ENCODE results near the gene VCPKMT. TPM values are rescaled to one million over a fixed set of nuclear protein-coding genes. Genes with fewer than 3 reads are reported as not detected.

Gene VCPKMT
- polyA plus RNA-seq, 3 donors = 10.8 to 13.2 (median 12.9) TPM

DNA sequence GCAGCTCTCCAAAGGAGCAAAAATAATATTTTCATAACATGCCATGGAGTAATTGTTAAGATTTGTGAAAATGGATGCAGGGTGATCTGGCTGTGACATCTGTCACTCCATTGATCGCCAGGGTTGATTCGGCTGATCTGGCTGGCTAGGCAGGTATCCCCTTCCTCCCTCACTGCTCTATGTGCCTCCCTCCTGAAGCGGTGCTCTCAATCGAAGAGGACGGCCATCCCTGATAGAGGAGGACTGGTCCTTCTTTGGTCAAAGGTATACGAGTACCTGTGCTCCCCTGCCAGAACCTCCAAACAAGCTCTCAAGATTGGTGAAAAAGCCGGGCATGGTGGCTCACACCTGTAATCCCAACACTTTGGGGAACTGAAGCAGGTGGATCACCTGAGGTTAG is 47.9 kb downstream of the VCPKMT start:
- no peak for DNase-seq (ENCODE audit: low read depth in 3 of 3, low spot score in 2 of 3)

- DNase-seq (ENCODE audit: low read depth in 3 of 3, low spot score in 2 of 3) = no peak
Observed at GRCh38 chr14:50067723-50068495, 48.5 kb downstream of the VCPKMT start.

DNA sequence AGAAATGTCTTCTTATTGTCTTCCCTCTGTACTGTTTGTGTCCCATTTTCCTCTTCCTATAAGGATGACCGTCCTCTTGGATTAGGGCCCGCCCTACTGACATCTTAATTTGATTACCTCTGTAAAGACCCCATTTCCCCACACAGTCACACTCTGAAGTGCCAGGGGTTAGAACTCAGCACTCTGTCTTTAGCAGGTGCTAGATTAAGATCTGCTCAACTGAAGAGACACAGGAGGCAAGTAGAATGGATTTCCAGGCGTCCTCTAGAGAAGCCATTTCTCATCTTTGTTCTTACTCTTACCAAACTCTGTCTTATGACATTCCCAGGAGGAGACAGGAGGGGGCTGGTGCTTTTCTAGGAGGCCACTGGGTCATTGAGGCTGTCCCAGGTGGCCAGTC is 50.8 kb downstream of the VCPKMT start:
- no peak for DNase-seq (ENCODE audit: low read depth in 3 of 3, low spot score in 2 of 3)

DNA sequence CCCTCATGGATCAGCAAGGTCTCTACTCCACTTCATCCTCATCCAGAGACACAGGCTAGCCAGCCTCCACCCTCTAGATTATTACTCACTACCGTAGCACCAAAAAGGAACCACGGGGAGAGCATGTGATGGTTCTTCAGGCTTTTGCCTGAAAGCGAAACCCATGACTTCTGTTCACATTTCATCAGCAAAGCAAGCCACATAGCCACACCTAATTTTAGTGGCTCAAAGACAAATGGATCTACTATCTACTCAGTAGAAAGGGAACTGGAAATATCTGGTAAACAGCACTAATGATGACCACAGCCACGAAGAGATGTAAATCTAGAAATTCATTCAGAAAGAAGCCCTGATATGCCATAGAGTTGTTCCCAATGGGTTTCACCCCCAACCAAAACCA is 51.4 kb downstream of the VCPKMT start:
- DNase-seq (ENCODE audit: low read depth in 3 of 3, low spot score in 2 of 3) = no peak

GRCh38 chr14:50063876-50064420 is 52.4 kb downstream of the VCPKMT start:
- DNase-seq (ENCODE audit: low read depth in 3 of 3, low spot score in 2 of 3) = no peak

- DNase-seq (ENCODE audit: low read depth in 3 of 3, low spot score in 2 of 3) = no peak
Observed at GRCh38 chr14:50062438-50063085, 53.8 kb downstream of the VCPKMT start.

GRCh38 chr14:50061664-50062437 is 54.5 kb downstream of the VCPKMT start:
- DNase-seq (ENCODE audit: low read depth in 3 of 3, low spot score in 2 of 3) = no peak

GRCh38 chr14:50060871-50061663 is 55.3 kb downstream of the VCPKMT start:
- no peak for DNase-seq (ENCODE audit: low read depth in 3 of 3, low spot score in 2 of 3)

DNA sequence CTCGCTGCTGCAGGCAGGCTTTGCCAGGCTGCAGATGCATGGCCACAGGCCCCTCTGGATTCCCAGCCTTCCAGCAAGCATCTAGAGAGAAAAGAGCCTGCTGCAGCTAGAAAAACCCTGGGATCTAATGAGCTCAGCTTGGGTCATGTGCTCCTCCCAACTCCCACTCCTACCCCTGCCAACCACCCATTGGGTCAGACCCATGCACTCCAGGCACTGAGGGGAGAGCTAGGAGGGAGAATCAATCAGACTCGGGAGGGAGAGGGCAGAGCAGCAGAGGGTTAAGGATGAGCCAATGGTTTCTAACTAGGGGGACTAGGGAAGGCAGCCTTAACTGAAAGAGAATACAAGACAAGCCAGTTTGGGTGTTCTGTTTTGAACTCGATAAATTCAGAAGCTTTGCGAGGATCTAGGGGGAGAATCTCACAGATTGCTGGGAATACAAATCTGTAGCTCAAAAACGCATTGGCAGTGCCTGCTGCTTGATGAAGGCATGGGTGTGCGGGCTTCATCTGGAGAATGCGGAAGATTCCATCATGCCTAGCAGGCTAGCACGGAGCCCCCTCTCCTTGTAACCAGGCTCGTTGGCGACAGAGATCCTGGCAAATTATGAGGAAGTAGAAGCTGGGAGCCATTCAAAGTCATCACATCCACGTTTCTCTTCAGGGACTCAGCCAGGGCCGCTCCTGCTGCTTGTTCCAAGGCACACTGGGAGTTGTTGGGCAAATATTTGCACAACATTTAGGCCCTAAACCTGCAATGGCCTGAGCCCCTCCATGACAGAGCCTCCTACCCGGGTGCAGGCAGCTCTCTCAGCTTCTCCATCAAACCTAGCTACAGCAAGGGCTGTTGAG is 56.4 kb downstream of the VCPKMT start:
- DNase-seq (ENCODE audit: low read depth in 3 of 3, low spot score in 2 of 3) = no peak

Other genes with a start within 250 kb of the VCPKMT start
- gene ARF6, start 223.5 kb downstream of the VCPKMT start, polyA plus RNA-seq (ENCODE audit: insufficient read length in 3 of 3) = 10 to 100 TPM; 89.1 to 91.7 (median 89.9) TPM
- gene SOS2, start 115.0 kb upstream of the VCPKMT start, polyA plus RNA-seq (ENCODE audit: insufficient read length in 3 of 3) = 10 to 100 TPM; 38.2 to 44.4 (median 41.0) TPM
- 10 to 100 TPM in 2 of 3 donors, 1 to 10 TPM in 1; 9.8 to 12.1 (median 11.5) TPM for gene L2HGDH, start 195.7 kb upstream of the VCPKMT start, polyA plus RNA-seq (ENCODE audit: insufficient read length in 3 of 3)
- gene DMAC2L, start 195.8 kb upstream of the VCPKMT start, polyA plus RNA-seq (ENCODE audit: insufficient read length in 3 of 3) = 10 to 100 TPM; 20.9 to 23.0 (median 21.7) TPM